HL-60 (cell line): ENCODE measurements around the gene KCNMA1.

ENCODE experiments used
- DNase-seq, 2 experiments: peaks; one replicate each; pipeline ENCODE4 v3.0.0-alpha.2; 2010 to 2020; ENCODE audit warnings: low read depth in 1 of 2, low spot score in 1 of 2
- H3K27ac ChIP-seq: fragments of 250-450 bp; sonication (Bioruptor Pico); replicated peaks from 2 replicates; pipeline ENCODE4 v1.5.1; 2020; ENCODE audit warnings: mild to moderate bottlenecking, moderate library complexity
- H3K27me3 ChIP-seq: fragments of 250-450 bp; sonication (Bioruptor Pico); 2 replicates; pipeline ENCODE4 v1.5.1; 2021; ENCODE audit warnings: mild to moderate bottlenecking, moderate library complexity; ENCODE audit not compliant: insufficient read depth, poor library complexity, severe bottlenecking
- H3K4me3 ChIP-seq: replicated peaks from 2 replicates; pipeline ENCODE4 v1.5.1; 2011; ENCODE audit warnings: mild to moderate bottlenecking, control low read depth, low read length; ENCODE audit not compliant: insufficient read depth
- GABPA ChIP-seq: IDR thresholded peaks from 2 replicates; pipeline ENCODE4 v1.6.1; 2012; ENCODE audit warnings: low read depth
- POLR2AphosphoS5 ChIP-seq: IDR thresholded peaks from 2 replicates; pipeline ENCODE4 v1.6.1; 2012; ENCODE audit warnings: low read depth
- SPI1 ChIP-seq: IDR thresholded peaks from 2 replicates; pipeline ENCODE4 v1.6.1; 2012; ENCODE audit warnings: low read depth, mild to moderate bottlenecking, borderline replicate concordance
- TF ChIP-seq, protein P1 (sequence below): IDR thresholded peaks from 2 replicates; pipeline ENCODE4 v1.6.1; 2012; ENCODE audit warnings: low read depth; ENCODE audit not compliant: insufficient replicate concordance
- TF ChIP-seq, protein P2 (sequence below): IDR thresholded peaks from one replicate; pipeline ENCODE4 v1.5.1; 2011; ENCODE audit warnings: low read length, control low read depth, inconsistent platforms; ENCODE audit not compliant: insufficient read depth

KCNMA1 gene

DNA sequence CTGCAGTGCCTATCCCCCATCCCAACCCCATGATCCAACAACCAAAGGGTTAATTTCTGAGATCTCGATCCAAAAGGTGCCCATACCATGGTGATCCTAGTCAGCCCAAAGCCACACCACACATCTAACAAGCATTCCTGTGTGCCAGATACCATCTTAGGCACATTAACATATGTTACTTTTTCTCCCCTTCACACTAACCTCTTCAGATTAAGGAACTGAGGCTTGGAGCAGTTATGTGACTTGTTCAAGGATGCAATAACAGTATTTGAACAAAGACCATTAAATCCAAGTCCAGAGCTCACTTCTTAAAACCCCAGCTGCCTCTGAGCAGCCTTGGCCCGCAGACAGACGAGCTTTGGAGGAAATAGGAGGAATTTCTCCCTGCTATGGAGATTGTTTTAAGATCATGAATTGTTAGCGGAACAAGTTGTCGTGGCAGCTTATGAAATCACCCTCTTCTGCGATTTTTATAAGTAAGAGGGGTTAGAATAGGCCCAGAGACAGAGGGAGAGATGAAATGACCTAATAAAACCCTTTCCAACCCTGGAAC is 327.2 kb downstream of the KCNMA1 start:
- Histone ChIP-seq H3K27me3 (no peaks in the 10 kb centered on the region), H3K4me3 (no peak overlapping the region), H3K27ac (no peak overlapping the region)
- no peak for DNase-seq
- TF ChIP-seq POLR2AphosphoS5 (no peak), GABPA (no peak), SPI1 (no peak)
- TF ChIP-seq, protein P1, sequence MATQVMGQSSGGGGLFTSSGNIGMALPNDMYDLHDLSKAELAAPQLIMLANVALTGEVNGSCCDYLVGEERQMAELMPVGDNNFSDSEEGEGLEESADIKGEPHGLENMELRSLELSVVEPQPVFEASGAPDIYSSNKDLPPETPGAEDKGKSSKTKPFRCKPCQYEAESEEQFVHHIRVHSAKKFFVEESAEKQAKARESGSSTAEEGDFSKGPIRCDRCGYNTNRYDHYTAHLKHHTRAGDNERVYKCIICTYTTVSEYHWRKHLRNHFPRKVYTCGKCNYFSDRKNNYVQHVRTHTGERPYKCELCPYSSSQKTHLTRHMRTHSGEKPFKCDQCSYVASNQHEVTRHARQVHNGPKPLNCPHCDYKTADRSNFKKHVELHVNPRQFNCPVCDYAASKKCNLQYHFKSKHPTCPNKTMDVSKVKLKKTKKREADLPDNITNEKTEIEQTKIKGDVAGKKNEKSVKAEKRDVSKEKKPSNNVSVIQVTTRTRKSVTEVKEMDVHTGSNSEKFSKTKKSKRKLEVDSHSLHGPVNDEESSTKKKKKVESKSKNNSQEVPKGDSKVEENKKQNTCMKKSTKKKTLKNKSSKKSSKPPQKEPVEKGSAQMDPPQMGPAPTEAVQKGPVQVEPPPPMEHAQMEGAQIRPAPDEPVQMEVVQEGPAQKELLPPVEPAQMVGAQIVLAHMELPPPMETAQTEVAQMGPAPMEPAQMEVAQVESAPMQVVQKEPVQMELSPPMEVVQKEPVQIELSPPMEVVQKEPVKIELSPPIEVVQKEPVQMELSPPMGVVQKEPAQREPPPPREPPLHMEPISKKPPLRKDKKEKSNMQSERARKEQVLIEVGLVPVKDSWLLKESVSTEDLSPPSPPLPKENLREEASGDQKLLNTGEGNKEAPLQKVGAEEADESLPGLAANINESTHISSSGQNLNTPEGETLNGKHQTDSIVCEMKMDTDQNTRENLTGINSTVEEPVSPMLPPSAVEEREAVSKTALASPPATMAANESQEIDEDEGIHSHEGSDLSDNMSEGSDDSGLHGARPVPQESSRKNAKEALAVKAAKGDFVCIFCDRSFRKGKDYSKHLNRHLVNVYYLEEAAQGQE: no peak
- TF ChIP-seq, protein P2, sequence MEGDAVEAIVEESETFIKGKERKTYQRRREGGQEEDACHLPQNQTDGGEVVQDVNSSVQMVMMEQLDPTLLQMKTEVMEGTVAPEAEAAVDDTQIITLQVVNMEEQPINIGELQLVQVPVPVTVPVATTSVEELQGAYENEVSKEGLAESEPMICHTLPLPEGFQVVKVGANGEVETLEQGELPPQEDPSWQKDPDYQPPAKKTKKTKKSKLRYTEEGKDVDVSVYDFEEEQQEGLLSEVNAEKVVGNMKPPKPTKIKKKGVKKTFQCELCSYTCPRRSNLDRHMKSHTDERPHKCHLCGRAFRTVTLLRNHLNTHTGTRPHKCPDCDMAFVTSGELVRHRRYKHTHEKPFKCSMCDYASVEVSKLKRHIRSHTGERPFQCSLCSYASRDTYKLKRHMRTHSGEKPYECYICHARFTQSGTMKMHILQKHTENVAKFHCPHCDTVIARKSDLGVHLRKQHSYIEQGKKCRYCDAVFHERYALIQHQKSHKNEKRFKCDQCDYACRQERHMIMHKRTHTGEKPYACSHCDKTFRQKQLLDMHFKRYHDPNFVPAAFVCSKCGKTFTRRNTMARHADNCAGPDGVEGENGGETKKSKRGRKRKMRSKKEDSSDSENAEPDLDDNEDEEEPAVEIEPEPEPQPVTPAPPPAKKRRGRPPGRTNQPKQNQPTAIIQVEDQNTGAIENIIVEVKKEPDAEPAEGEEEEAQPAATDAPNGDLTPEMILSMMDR: no peak

DNA sequence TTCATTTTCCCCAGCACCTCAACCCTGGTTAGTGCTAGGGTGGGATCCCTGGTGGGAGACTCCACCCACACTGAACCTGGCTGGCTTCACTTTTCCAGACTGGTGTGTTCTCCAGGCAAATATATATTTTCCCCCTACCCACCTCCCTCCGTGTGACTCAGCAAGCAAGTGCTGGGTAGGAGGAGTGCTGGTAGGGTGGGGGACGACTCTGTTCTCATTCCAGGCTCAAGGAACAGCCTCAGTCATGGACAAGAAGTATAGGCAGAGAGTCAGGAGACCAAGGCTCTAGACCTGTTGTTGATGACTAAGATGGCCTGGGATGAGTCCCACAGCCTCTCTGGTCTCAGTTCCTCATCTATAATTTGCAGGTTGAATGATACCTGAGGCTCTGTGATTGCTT is 328.1 kb downstream of the KCNMA1 start:
- Histone ChIP-seq H3K27me3 (no peaks in the 10 kb centered on the region), H3K27ac (no peak overlapping the region), H3K4me3 (no peak overlapping the region)
- DNase-seq: no peak
- no peak for TF ChIP-seq GABPA
- TF ChIP-seq POLR2AphosphoS5: no peak
- TF ChIP-seq, protein P1: no peak
- TF ChIP-seq, protein P2: no peak
- no peak for TF ChIP-seq SPI1

DNA sequence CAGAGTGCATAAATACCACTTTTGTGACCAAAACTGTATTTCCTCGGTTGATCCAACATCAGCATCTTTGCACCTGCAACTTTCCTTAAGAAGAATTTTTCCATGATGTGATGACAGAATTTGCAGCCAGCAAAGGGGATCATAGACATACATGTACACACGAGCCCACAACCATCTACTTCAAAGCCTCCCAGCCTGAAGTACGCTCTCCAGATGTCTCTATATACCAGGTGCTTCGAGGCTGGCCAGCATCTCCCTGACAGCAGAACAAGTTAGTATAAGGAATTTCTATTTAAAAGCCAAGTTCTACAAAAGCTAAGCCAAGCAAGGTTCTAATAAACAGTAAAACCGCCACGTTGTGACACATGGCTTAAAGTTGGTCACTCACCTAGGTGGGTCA is 328.5 kb downstream of the KCNMA1 start:
- TF ChIP-seq GABPA (no peak), POLR2AphosphoS5 (no peak), SPI1 (no peak)
- TF ChIP-seq, protein P2: no peak
- no peak for DNase-seq
- H3K27ac ChIP-seq: no peak overlapping the region

More for the DNA sequence above, 328.5 kb downstream of the KCNMA1 start:
- H3K4me3 ChIP-seq: no peak overlapping the region
- no peaks in the 10 kb centered on the region for H3K27me3 ChIP-seq
